ENCODE results near the gene PPM1J.

Gene PPM1J

GRCh38 chr1:112718691-112719418, 3.7 kb upstream of the PPM1J start:
- Histone ChIP-seq H3K27me3 (ENCODE audit: control insufficient read depth, insufficient read depth, low read length) (peaks cover 26% of the 10 kb centered on the region), H3K36me3 (ENCODE audit: control insufficient read depth, insufficient read depth, low read length) (no peaks in the 10 kb centered on the region), H3K4me3 (ENCODE audit: low read length) (no peak overlapping the region), H3K9me3 (ENCODE audit: control insufficient read depth, low read length) (no peaks in the 10 kb centered on the region), H3K4me1 (ENCODE audit: control insufficient read depth, insufficient read depth, low read length) (peaks cover 25% of the 10 kb centered on the region), H3K9ac (ENCODE audit: low read length) (no peak overlapping the region)

GRCh38 chr1:112717263-112717873, 2.2 kb upstream of the PPM1J start:
- H3K27me3 ChIP-seq (ENCODE audit: control insufficient read depth, insufficient read depth, low read length): peaks cover 28% of the 10 kb centered on the region
- peaks cover 30% of the 10 kb centered on the region for H3K4me1 ChIP-seq (ENCODE audit: control insufficient read depth, insufficient read depth, low read length)
- no peak overlapping the region for H3K9ac ChIP-seq (ENCODE audit: low read length)
- H3K36me3 ChIP-seq (ENCODE audit: control insufficient read depth, insufficient read depth, low read length): no peaks in the 10 kb centered on the region
- no peak overlapping the region for H3K4me3 ChIP-seq (ENCODE audit: low read length)
- H3K9me3 ChIP-seq (ENCODE audit: control insufficient read depth, low read length): no peaks in the 10 kb centered on the region

- Histone ChIP-seq H3K9ac (ENCODE audit: low read length) (peak overlapping the region; percentile 31), H3K4me3 (ENCODE audit: low read length) (peak overlapping the region; percentile 61), H3K4me1 (ENCODE audit: control insufficient read depth, insufficient read depth, low read length) (peaks cover 28% of the 10 kb centered on the region), H3K9me3 (ENCODE audit: control insufficient read depth, low read length) (no peaks in the 10 kb centered on the region), H3K36me3 (ENCODE audit: control insufficient read depth, insufficient read depth, low read length) (no peaks in the 10 kb centered on the region), H3K27me3 (ENCODE audit: control insufficient read depth, insufficient read depth, low read length) (peaks cover 28% of the 10 kb centered on the region)
Measured at GRCh38 chr1:112716133-112716720, 1.1 kb upstream of the PPM1J start.

- peaks cover 21% of the 10 kb centered on the region for H3K27me3 ChIP-seq (ENCODE audit: control insufficient read depth, insufficient read depth, low read length)
- peak overlapping the region; percentile 47 for H3K9ac ChIP-seq (ENCODE audit: low read length)
- no peaks in the 10 kb centered on the region for H3K9me3 ChIP-seq (ENCODE audit: control insufficient read depth, low read length)
- peaks cover 28% of the 10 kb centered on the region for H3K4me1 ChIP-seq (ENCODE audit: control insufficient read depth, insufficient read depth, low read length)
- H3K4me3 ChIP-seq (ENCODE audit: low read length): peak overlapping the region; percentile 31
- no peaks in the 10 kb centered on the region for H3K36me3 ChIP-seq (ENCODE audit: control insufficient read depth, insufficient read depth, low read length)
Measured at GRCh38 chr1:112714313-112715263, 544 bp downstream of the PPM1J start.

GRCh38 chr1:112713466-112714312, 1.4 kb downstream of the PPM1J start:
- H3K4me3 ChIP-seq (ENCODE audit: low read length): peak overlapping the region; percentile 31
- H3K4me1 ChIP-seq (ENCODE audit: control insufficient read depth, insufficient read depth, low read length): peaks cover 28% of the 10 kb centered on the region
- peak overlapping the region; percentile 47 for H3K9ac ChIP-seq (ENCODE audit: low read length)
- H3K9me3 ChIP-seq (ENCODE audit: control insufficient read depth, low read length): no peaks in the 10 kb centered on the region
- no peaks in the 10 kb centered on the region for H3K36me3 ChIP-seq (ENCODE audit: control insufficient read depth, insufficient read depth, low read length)
- H3K27me3 ChIP-seq (ENCODE audit: control insufficient read depth, insufficient read depth, low read length): peaks cover 12% of the 10 kb centered on the region

GRCh38 chr1:112712701-112713128, 2.4 kb downstream of the PPM1J start:
- Histone ChIP-seq H3K9me3 (ENCODE audit: control insufficient read depth, low read length) (no peaks in the 10 kb centered on the region), H3K9ac (ENCODE audit: low read length) (no peak overlapping the region), H3K4me3 (ENCODE audit: low read length) (no peak overlapping the region), H3K27me3 (ENCODE audit: control insufficient read depth, insufficient read depth, low read length) (peaks cover 12% of the 10 kb centered on the region), H3K4me1 (ENCODE audit: control insufficient read depth, insufficient read depth, low read length) (peaks cover 28% of the 10 kb centered on the region), H3K36me3 (ENCODE audit: control insufficient read depth, insufficient read depth, low read length) (no peaks in the 10 kb centered on the region)

GRCh38 chr1:112712191-112712590, 2.9 kb downstream of the PPM1J start:
- Histone ChIP-seq H3K4me1 (ENCODE audit: control insufficient read depth, insufficient read depth, low read length) (peaks cover 32% of the 10 kb centered on the region), H3K4me3 (ENCODE audit: low read length) (no peak overlapping the region), H3K27me3 (ENCODE audit: control insufficient read depth, insufficient read depth, low read length) (peaks cover 12% of the 10 kb centered on the region), H3K9me3 (ENCODE audit: control insufficient read depth, low read length) (no peaks in the 10 kb centered on the region), H3K36me3 (ENCODE audit: control insufficient read depth, insufficient read depth, low read length) (no peaks in the 10 kb centered on the region), H3K9ac (ENCODE audit: low read length) (no peak overlapping the region)

GRCh38 chr1:112711670-112712069, 3.5 kb downstream of the PPM1J start:
- Histone ChIP-seq H3K27me3 (ENCODE audit: control insufficient read depth, insufficient read depth, low read length) (peaks cover 12% of the 10 kb centered on the region), H3K9ac (ENCODE audit: low read length) (no peak overlapping the region), H3K4me1 (ENCODE audit: control insufficient read depth, insufficient read depth, low read length) (peaks cover 32% of the 10 kb centered on the region)

GRCh38 chr1:112711041-112711440, 4.1 kb downstream of the PPM1J start:
- Histone ChIP-seq H3K4me3 (ENCODE audit: low read length) (no peak overlapping the region), H3K9me3 (ENCODE audit: control insufficient read depth, low read length) (no peaks in the 10 kb centered on the region), H3K27me3 (ENCODE audit: control insufficient read depth, insufficient read depth, low read length) (peaks cover 12% of the 10 kb centered on the region), H3K9ac (ENCODE audit: low read length) (no peak overlapping the region), H3K4me1 (ENCODE audit: control insufficient read depth, insufficient read depth, low read length) (peaks cover 28% of the 10 kb centered on the region), H3K36me3 (ENCODE audit: control insufficient read depth, insufficient read depth, low read length) (no peaks in the 10 kb centered on the region)

More at GRCh38 chr1:112711670-112712069, 3.5 kb downstream of the PPM1J start:
- no peaks in the 10 kb centered on the region for H3K9me3 ChIP-seq (ENCODE audit: control insufficient read depth, low read length)
- no peak overlapping the region for H3K4me3 ChIP-seq (ENCODE audit: low read length)
- H3K36me3 ChIP-seq (ENCODE audit: control insufficient read depth, insufficient read depth, low read length): no peaks in the 10 kb centered on the region

- Histone ChIP-seq H3K9ac (ENCODE audit: low read length) (no peak overlapping the region), H3K4me3 (ENCODE audit: low read length) (no peak overlapping the region), H3K9me3 (ENCODE audit: control insufficient read depth, low read length) (no peaks in the 10 kb centered on the region), H3K4me1 (ENCODE audit: control insufficient read depth, insufficient read depth, low read length) (peaks cover 28% of the 10 kb centered on the region), H3K36me3 (ENCODE audit: control insufficient read depth, insufficient read depth, low read length) (no peaks in the 10 kb centered on the region), H3K27me3 (ENCODE audit: control insufficient read depth, insufficient read depth, low read length) (peaks cover 12% of the 10 kb centered on the region)
Measured at GRCh38 chr1:112710586-112710985, 4.5 kb downstream of the PPM1J start.

GRCh38 chr1:112710159-112710558, 5.0 kb downstream of the PPM1J start:
- Histone ChIP-seq H3K27me3 (ENCODE audit: control insufficient read depth, insufficient read depth, low read length) (peaks cover 12% of the 10 kb centered on the region), H3K4me1 (ENCODE audit: control insufficient read depth, insufficient read depth, low read length) (peaks cover 30% of the 10 kb centered on the region), H3K9ac (ENCODE audit: low read length) (no peak overlapping the region), H3K9me3 (ENCODE audit: control insufficient read depth, low read length) (no peaks in the 10 kb centered on the region), H3K4me3 (ENCODE audit: low read length) (no peak overlapping the region), H3K36me3 (ENCODE audit: control insufficient read depth, insufficient read depth, low read length) (no peaks in the 10 kb centered on the region)
